Erythroblast (primary cell): ENCODE results near the gene RFPL1.

Experiments
- GATA1 ChIP-seq: IDR thresholded peaks from 2 replicates; pipeline ENCODE4 v1.6.1; 2011; ENCODE audit warnings: low read depth, mild to moderate bottlenecking, control low read depth, low read length, moderate library complexity
- POLR2A ChIP-seq: IDR thresholded peaks from 2 replicates; pipeline ENCODE4 v1.6.1; 2011; ENCODE audit warnings: mild to moderate bottlenecking, low read length

DNA sequence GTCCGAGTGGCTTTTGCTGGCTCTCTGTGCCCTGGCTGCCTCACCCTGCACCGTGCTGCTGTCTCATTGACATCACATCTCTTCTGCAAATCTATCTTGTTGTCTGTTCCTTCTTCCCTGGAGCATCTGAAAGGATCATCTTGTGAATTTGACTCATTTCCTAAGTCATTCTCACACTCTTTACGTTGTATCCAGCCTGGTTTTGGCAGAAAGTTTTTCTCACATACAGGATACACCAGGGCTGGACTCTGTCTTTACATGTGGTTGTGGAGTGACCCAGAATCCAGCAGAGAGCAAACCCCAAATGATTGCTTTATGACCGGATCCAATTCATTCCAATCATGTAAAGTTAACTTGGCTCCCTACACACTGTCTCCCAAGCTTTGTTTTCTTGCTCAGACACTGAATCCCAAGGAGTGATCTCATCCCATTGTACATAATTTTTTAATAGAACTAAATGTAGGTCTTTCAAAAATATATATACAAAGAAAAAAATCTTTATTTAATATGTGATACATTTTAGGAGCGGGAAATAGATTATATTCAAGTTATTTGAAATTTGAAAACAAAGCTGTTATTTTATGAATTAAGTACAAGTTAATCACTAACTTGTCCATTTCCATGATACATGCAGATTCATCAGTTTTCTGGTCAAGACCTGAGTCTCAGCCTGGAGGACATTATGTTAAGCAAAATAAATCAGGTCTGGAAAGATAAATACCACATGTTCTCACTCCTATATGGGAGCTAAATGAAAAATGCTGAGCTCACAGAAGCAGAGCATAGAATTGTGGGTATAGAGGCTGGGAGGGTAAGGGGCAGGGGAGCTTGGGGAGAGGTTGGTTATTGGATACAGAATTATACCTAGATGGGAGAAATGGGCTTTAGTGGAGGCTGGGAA, 2.9 kb upstream of the RFPL1 start:
- TF ChIP-seq POLR2A (no peak), GATA1 (no peak)
